HepG2 (cell line): ENCODE results near the gene TNFAIP8L1. TPM values are rescaled to one million over a fixed set of nuclear protein-coding genes. Genes with fewer than 3 reads are reported as not detected.

Source experiments
- DNMT3B ChIP-seq: conservative IDR thresholded peaks from 2 replicates; pipeline ENCODE4 v1.6.1; 2016; ENCODE audit warnings: missing biosample characterization, control low read depth
- MAFG ChIP-seq: sonication (generic); formaldehyde crosslinking; IDR thresholded peaks from 2 replicates; pipeline ENCODE4 v1.5.1; 2020; ENCODE audit warnings: mild to moderate bottlenecking, missing genetic modification reagents
- REPIN1 ChIP-seq: sonication (generic); formaldehyde crosslinking; IDR thresholded peaks from 2 replicates; pipeline ENCODE4 v1.8.0; 2022; ENCODE audit warnings: missing genetic modification reagents, low read depth, mild to moderate bottlenecking, borderline replicate concordance
- RFX5 ChIP-seq: IDR thresholded peaks from 2 replicates; pipeline ENCODE4 v1.6.1; 2011; ENCODE audit warnings: low read depth, low read length, improper control_type of control experiment
- SIN3B ChIP-seq: fragments of 150-350 bp; IDR thresholded peaks from 2 replicates; pipeline ENCODE4 v1.6.1; 2014; ENCODE audit warnings: low read length
- TCF12 ChIP-seq, 2 experiments: fragments of 450-650 bp in 1 of 2; sonication (generic) in 1 of 2; formaldehyde crosslinking in 1 of 2; IDR thresholded peaks; 2 replicates each; pipeline versions ENCODE4 v1.6.1 to v1.8.0; 2017 to 2022; ENCODE audit warnings: antibody characterized with exemption in 1 of 2, mild to moderate bottlenecking in 1 of 2, missing genetic modification reagents in 1 of 2, moderate library complexity in 1 of 2
- ZC3H13 ChIP-seq: sonication (generic); formaldehyde crosslinking; IDR thresholded peaks from 2 replicates; pipeline ENCODE4 v1.8.1; 2023; ENCODE audit warnings: mild to moderate bottlenecking, missing genetic modification reagents, moderate library complexity
- ZFP91 ChIP-seq: sonication (generic); formaldehyde crosslinking; IDR thresholded peaks from 2 replicates; pipeline ENCODE4 v1.9.0; 2022; ENCODE audit warnings: missing genetic modification reagents, mild to moderate bottlenecking, borderline replicate concordance
- ZNF101 ChIP-seq: sonication (generic); formaldehyde crosslinking; IDR thresholded peaks from 2 replicates; pipeline ENCODE4 v1.4.0; 2020; ENCODE audit warnings: mild to moderate bottlenecking, low read depth, missing genetic modification reagents, borderline replicate concordance
- ZNF280B ChIP-seq: sonication (generic); formaldehyde crosslinking; IDR thresholded peaks from 2 replicates; pipeline ENCODE4 v1.5.0; 2020; ENCODE audit warnings: missing genetic modification reagents, mild to moderate bottlenecking, borderline replicate concordance
- ZNF318 ChIP-seq: sonication (generic); formaldehyde crosslinking; IDR thresholded peaks from 2 replicates; pipeline ENCODE4 v1.4.0; 2020; ENCODE audit warnings: mild to moderate bottlenecking, missing genetic modification reagents
- ZNF350 ChIP-seq: sonication (generic); formaldehyde crosslinking; IDR thresholded peaks from 2 replicates; pipeline ENCODE4 v1.4.0; 2020; ENCODE audit warnings: mild to moderate bottlenecking, low read depth, missing genetic modification reagents, borderline replicate concordance
- ZNF557 ChIP-seq: sonication (generic); formaldehyde crosslinking; IDR thresholded peaks from 2 replicates; pipeline ENCODE4 v1.4.0; 2020; ENCODE audit warnings: missing genetic modification reagents
- ZNF564 ChIP-seq: sonication (generic); formaldehyde crosslinking; IDR thresholded peaks from 2 replicates; pipeline ENCODE4 v1.8.1; 2023; ENCODE audit warnings: mild to moderate bottlenecking, missing genetic modification reagents
- ZNF782 ChIP-seq: sonication (generic); formaldehyde crosslinking; IDR thresholded peaks from 2 replicates; pipeline ENCODE4 v1.4.0; 2020; ENCODE audit warnings: missing genetic modification reagents, mild to moderate bottlenecking, borderline replicate concordance
- ZNF788 ChIP-seq: sonication (generic); formaldehyde crosslinking; IDR thresholded peaks from 2 replicates; pipeline ENCODE4 v1.5.0; 2020; ENCODE audit warnings: mild to moderate bottlenecking, missing genetic modification reagents, borderline replicate concordance
- polyA plus RNA-seq, 8 experiments: library from polyadenylated mRNA; depleted of rRNA in 3 of 8; stranded (reverse) in 7 of 8; unstranded in 1 of 8; fragments of >200 nt; fragmentation: Illumina TruSeq in 4 of 8; extraction: Trizol in 4 of 8; gene quantifications; 2 replicates each; pipeline versions ENCODE4 v1.2.1 to v1.2.3, GENCODE V29; 2011 to 2016; ENCODE audit warnings: low read depth in 4 of 8, missing spikeins in 1 of 8, mixed read lengths in 1 of 8; ENCODE audit not compliant: insufficient read depth in 1 of 8
- total RNA-seq, 5 experiments: library from RNA; depleted of rRNA; stranded (reverse); fragments of >200 nt; fragmentation: Illumina TruSeq; extraction: Trizol; gene quantifications; 2 replicates each; pipeline ENCODE4 v1.2.3, GENCODE V29; 2016; ENCODE audit warnings: low read depth in 1 of 5

TNFAIP8L1 gene
- total and polyA plus RNA-seq, 2 of the 13 experiments (the other 11 are each of a cell fraction or from before 2014, with no cell fraction given), result 13.4 to 21.4 TPM

DNA sequence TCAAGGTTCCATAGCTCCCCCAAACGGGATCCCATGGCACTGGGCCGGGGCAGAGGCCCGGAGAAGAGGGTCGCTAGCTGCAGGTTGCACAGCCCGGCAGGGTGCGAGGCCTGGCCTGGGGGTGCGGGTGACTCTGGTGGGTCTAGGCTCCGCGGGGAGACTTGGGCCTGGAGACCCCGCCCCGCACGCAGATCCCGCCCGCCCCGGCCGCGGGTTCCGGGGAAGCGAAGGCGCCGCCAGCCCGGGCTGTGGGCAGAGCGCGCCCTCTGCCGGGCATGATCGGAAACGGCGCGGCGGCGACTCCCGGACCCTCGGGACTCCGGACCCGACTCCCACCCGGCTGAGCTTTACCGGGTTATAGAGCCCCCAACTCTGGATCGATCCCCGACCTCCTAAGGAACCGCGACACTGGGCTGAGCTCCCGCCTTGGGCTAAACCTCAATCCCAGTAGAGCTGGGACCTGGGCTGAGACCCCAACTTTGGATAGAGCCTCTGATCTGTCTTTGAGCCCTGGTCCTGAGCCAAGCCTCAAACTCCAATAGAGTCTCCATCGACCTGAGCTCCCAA is 3.1 kb upstream of the TNFAIP8L1 start (continued):
- no peak for TF ChIP-seq ZNF318
- TF ChIP-seq ZNF350, result no peak
- 0 out of 2 replicates have a peak, but pooled peaks have one; percentile 11 for TF ChIP-seq ZNF280B (CRISPR knock-in tag)
- no peak for TF ChIP-seq ZNF782
- 0 out of 2 replicates have a peak, but pooled peaks have one; percentile 7 for TF ChIP-seq SIN3B
- no peak for TF ChIP-seq REPIN1 (CRISPR knock-in tag)
- TF ChIP-seq ZFP91 (CRISPR knock-in tag), result peak; percentile 74; the same call in 1 of the 2 replicates
- no peak for TF ChIP-seq ZNF557 (CRISPR knock-in tag)
- TF ChIP-seq TCF12 (IDR thresholded peaks at IDR 0.05), result no peak
- TF ChIP-seq TCF12 (CRISPR knock-in tag; IDR thresholded peaks at IDR 0.05), result peak; percentile 76; the same call in 1 of the 2 replicates
- no peak for TF ChIP-seq ZC3H13 (CRISPR knock-in tag)
- TF ChIP-seq MAFG (CRISPR knock-in tag), result no peak
- TF ChIP-seq ZNF788, result 0 out of 2 replicates have a peak, but pooled peaks have one; percentile 26
- TF ChIP-seq ZNF101, result no peak
- no peak for TF ChIP-seq DNMT3B (CRISPR knock-in tag)
- TF ChIP-seq ZNF564 (CRISPR knock-in tag), result 0 out of 2 replicates have a peak, but pooled peaks have one; percentile 12
- no peak for TF ChIP-seq RFX5
